ENCODE results near the gene SYTL2. TPM values are rescaled to one million over a fixed set of nuclear protein-coding genes. Genes with fewer than 3 reads are reported as not detected.

The SYTL2 gene
- total RNA-seq, 1 experiment from 2014 or later: 5.2 TPM

DNA sequence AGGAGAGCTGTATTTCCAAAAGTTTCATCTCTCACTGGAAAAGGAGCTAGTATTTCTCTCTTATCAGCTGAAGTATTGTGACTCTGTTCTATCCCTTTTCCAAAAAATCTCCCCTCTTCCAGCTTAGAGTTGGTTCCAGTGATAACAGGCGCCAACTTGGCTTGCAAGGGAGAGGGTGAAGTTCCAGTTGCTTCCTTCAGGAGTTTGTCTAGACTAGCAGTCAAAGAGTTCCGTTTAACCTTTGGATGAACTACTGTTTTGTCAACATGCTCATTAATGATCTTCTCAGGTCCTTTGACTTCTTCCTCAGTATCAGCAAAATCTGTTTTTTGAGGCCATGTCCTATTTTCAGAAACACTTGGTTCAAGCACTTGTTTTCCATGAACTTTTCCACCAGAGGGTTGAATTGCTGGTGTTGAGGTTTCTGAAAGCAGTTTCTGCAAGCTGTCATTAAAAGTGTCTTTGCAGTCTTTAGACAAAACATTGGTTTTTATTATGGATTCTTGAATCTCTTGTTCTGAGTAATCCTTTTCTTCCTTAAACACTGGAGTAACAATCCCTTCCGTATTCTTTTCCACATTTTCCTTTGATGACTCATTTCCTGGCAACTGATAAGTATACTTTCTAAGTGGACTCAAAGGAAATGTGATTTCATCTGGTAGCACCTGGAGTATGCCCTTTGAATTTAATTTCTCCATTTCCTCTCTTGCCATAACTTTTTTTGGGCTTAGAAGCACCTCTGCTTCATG lies 85.3 kb downstream of the SYTL2 start:
- Histone ChIP-seq H2BK5ac (ENCODE audit: insufficient read length, low read length) (no peak overlapping the region), H4K8ac (replicated peaks; ENCODE audit: insufficient read length, low read depth, low read length) (no peak overlapping the region), H4K91ac (ENCODE audit: insufficient read length, low read depth, low read length) (no peak overlapping the region), H3K27me3 (ENCODE audit: insufficient read depth, low read length) (no peaks in the 10 kb centered on the region), H2BK15ac (ENCODE audit: low read depth, low read length) (no peak overlapping the region), H2BK12ac (ENCODE audit: insufficient read length, low read depth, low read length) (no peak overlapping the region), H3K23ac (ENCODE audit: insufficient read length, low read depth, low read length) (no peak overlapping the region), H3K79me2 (ENCODE audit: insufficient read depth, low read length) (no peaks in the 10 kb centered on the region), H4K5ac (ENCODE audit: insufficient read length, low read depth, low read length) (no peak overlapping the region), H3T11ph (ENCODE audit: low read length) (no peak overlapping the region), H2BK120ac (ENCODE audit: low read depth, low read length, poor library complexity, severe bottlenecking) (no peak overlapping the region), H3K27ac (ENCODE audit: insufficient read length, low read depth, low read length) (no peak overlapping the region), H2BK20ac (ENCODE audit: low read depth, low read length, poor library complexity, severe bottlenecking) (no peak overlapping the region), H3K4ac (ENCODE audit: low read depth, low read length) (no peak overlapping the region), H2AFZ (ENCODE audit: low read length) (no peak overlapping the region), H3K4me1 (ENCODE audit: insufficient read depth, low read length) (peaks cover 2% of the 10 kb centered on the region), H3K4me2 (ENCODE audit: insufficient read depth, insufficient read length, low read length) (no peak overlapping the region), H3K79me1 (ENCODE audit: insufficient read depth, low read depth, low read length, poor library complexity, severe bottlenecking) (no peaks in the 10 kb centered on the region), H4K20me1 (ENCODE audit: control insufficient read depth, insufficient read depth, insufficient read length) (no peaks in the 10 kb centered on the region), H3K56ac (ENCODE audit: insufficient read length, low read depth, low read length) (no peak overlapping the region), H3K23me2 (ENCODE audit: insufficient read length, low read depth, low read length, poor library complexity, severe bottlenecking) (no peaks in the 10 kb centered on the region), H3K18ac (ENCODE audit: insufficient read length, low read depth, low read length) (no peak overlapping the region), H3K14ac (ENCODE audit: insufficient read depth, low read length) (no peak overlapping the region), H2AK5ac (ENCODE audit: insufficient read length, low read length) (no peak overlapping the region), H3K9me3 (ENCODE audit: control insufficient read depth, low read depth, low read length) (no peaks in the 10 kb centered on the region), H3K9ac (ENCODE audit: extremely low read depth, insufficient read length, low read length) (no peak overlapping the region)
- H3K36me3 Mint-ChIP-seq (ENCODE audit: insufficient read depth in 1 of 3, low read depth in 3 of 3): peaks cover 0 to 13% (median 9%) of the 10 kb centered on the region in 3 experiments; a peak in 4 of 7 replicates
- no peak for DNase-seq
- peaks cover 0 to 3% of the 10 kb centered on the region in 2 experiments; a peak in 2 of 5 replicates for H3K9me3 Mint-ChIP-seq
- H3K4me1 Mint-ChIP-seq: peaks cover 6 to 24% of the 10 kb centered on the region in 2 experiments; a peak in 3 of 4 replicates
- peaks cover 3% of the 10 kb centered on the region; the same call in 1 of the 2 replicates for H3K27me3 Mint-ChIP-seq (ENCODE audit: low read depth)
- TF ChIP-seq, protein P1, sequence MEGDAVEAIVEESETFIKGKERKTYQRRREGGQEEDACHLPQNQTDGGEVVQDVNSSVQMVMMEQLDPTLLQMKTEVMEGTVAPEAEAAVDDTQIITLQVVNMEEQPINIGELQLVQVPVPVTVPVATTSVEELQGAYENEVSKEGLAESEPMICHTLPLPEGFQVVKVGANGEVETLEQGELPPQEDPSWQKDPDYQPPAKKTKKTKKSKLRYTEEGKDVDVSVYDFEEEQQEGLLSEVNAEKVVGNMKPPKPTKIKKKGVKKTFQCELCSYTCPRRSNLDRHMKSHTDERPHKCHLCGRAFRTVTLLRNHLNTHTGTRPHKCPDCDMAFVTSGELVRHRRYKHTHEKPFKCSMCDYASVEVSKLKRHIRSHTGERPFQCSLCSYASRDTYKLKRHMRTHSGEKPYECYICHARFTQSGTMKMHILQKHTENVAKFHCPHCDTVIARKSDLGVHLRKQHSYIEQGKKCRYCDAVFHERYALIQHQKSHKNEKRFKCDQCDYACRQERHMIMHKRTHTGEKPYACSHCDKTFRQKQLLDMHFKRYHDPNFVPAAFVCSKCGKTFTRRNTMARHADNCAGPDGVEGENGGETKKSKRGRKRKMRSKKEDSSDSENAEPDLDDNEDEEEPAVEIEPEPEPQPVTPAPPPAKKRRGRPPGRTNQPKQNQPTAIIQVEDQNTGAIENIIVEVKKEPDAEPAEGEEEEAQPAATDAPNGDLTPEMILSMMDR (conservative IDR thresholded peaks at IDR 0.05): no peak
- WGBS (ENCODE audit: extremely low coverage, insufficient read length, low lambda C conversion rate): no CpG with 5 or more reads among the region's 3 CpGs
- peak overlapping the region in 1 of 3 experiments; percentile 54; a peak in 1 of 7 replicates for H3K27ac Mint-ChIP-seq
- H3K4me3 Mint-ChIP-seq: no peak overlapping the region
